Measurements from ENCODE around the gene LRCH2.
"Not testable (repeated sequence)": the region's sequence is repeated elsewhere in the genome, so short reads cannot be mapped to it uniquely, and the experiment has no call there.

LRCH2 gene

DNA sequence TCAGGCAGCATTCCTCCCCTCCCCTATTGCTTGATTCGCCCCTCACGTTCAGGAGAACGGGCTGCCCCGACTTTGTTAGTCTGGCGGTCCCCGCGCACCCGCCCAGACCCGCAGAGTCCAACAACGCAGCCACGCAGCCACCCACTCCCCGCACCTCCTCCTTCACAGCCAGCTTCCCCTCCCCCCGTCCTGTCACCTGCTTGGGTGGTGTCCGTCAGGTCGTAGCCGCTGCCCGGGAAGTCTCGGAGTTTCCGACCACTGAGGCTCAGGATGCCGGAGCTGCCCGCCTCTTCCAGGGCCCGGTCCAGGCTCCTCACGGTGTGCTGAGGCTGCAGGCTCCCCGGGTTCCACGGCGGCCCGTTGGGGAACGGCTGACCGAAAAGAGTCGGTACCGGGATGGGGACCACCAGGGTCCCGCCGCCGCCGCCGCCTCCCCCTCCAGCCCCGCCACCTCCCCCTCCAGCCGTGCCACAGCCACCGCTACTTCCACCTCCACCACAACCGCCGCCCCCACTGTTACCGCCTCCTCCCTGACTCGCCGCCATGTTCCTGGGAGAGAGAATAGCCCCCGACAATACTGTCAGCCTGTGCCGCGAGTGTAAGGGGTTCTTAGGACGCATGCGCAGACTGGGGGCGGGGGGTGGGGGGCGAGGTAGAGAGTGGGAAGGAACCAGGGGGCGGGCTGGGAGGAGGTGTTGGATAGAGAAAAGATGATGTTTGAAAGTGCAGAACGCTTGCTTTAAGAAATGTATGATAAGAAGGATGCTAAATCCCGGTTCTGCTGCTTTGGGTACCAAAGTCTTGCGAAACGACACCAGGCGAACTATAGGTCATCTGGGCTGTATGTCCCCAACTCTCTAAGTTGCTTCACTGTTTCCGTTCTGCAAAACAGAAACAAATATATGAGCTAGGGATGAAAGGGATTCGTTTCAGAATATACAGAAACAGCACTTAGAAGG is at the start of gene LRCH2:
Gene LRCH2 (minus strand): TSS at position 600 of the 959 bp plus-strand sequence. CDS start 55 bp downstream, at position 545.
- DNase-seq (ENCODE audit: low read depth in 1 of 2, low spot score in 1 of 2), result no peak

DNA sequence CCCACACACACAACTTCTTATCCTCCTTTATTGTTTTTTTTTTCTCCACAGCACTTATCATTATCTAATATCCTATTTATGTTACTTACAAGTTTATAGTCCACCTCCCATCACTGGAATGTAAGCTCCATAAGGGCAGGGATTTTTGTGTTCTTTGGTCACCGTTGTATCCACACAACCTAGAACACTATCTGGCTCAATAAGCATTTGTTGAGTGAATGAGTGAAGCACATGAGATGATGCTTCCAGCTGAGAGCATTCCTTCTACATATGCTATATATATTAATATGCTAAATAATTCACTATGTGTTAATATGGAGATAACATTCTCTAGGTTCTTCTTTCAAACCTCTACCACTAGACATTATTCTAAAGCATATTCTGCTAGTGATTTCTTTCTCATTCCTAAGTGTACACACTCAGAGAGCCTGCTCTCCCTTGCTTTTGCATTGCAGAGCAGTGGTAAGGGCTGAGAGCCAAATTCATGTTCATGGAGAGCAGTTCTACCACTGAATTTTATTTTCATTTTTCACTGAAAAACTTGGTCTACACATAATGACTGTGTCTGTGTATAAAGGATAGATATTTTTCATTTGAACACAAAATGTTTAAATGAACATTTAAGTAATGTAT is 35.3 kb upstream of the LRCH2 start:
- DNase-seq (ENCODE audit: low read depth in 1 of 2, low spot score in 1 of 2), result no peak

GRCh38 chrX:115268421-115268820 is 34.5 kb upstream of the LRCH2 start:
- no peak for DNase-seq (ENCODE audit: low read depth in 1 of 2, low spot score in 1 of 2)

DNA sequence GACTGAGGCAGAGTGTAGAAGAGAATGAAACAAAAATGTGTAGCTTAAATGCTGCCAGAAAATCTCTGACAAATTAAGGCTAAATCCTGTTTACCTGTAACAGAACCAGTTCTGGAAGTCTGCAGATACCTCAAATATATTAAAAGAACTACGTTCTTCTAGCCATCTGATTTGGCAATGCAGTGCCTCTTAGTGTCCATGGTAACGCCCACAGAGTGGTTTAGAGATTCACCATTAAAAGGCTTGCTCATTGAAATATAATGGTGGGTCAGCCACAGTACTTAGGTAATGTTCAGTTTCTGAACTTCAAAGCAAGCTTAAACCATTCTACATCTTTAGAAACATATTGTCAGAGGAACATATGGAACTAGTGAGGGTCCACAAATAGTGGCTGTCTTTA is 32.4 kb upstream of the LRCH2 start:
- no peak for DNase-seq (ENCODE audit: low read depth in 1 of 2, low spot score in 1 of 2)

GRCh38 chrX:115264009-115264408 is 30.1 kb upstream of the LRCH2 start:
- DNase-seq (ENCODE audit: low read depth in 1 of 2, low spot score in 1 of 2), result no peak

DNA sequence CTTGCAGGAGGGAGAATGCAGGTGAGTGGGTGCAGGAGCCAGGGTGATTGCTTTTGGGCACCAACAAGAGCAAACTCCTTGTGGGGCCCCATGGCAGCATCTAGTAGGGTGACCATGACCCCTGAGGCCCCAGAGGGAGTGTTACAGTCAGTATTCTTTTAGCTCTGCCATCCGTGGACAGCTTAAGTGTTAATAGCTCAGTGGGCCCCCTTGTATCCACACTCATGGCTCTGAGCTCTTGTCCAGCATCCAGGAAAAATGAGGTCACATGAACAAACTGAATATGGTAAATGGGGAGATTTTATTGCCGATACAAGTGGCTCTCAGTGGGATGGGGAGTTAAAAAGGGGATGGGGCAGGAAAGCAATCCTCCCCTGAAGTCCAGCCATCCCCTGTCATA is 27.3 kb upstream of the LRCH2 start:
- DNase-seq (ENCODE audit: low read depth in 1 of 2, low spot score in 1 of 2), result no peak

DNA sequence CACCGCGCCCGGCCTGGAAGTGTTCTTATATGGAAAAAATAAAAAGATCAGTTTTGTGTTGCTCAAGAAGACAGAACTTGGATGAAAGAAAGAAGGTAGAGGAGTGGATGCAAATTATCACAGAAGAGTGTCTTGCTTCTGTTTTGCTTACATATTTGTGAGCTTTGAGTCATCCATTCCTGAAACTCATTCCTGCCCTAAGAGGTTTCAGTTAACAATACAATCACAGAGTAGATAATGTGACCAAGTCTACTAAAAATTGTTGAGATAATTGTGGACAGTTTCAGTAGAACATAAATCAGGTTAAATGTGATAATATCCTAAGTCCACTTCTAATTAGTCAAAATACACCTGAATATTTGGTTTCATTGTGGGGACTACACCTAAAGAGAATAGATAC is 26.4 kb upstream of the LRCH2 start:
- DNase-seq (ENCODE audit: low read depth in 1 of 2, low spot score in 1 of 2), result no peak

GRCh38 chrX:115259238-115259875 is 25.5 kb upstream of the LRCH2 start:
- no peak for DNase-seq (ENCODE audit: low read depth in 1 of 2, low spot score in 1 of 2)

- DNase-seq (ENCODE audit: low read depth in 1 of 2, low spot score in 1 of 2), result no peak
Measured at GRCh38 chrX:115257711-115258110, 23.8 kb upstream of the LRCH2 start.

DNA sequence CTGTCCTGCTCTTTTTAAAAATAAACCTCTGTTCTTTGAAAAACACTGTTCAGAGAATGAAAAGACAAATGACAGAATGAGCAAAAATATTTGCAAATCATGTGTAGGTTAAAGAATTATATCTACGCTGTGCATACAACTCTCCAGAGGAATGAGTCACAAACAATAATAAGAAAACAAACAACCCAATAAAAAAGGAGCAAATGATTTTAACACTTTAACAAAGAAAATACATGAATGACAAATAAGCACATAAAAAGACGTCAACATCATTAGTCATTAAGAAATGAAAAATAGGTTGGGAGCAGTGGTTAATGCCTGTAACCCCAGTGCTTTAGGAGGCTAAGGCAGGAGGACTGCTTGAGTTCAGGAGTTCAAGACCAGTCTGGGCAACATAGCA is 21.1 kb upstream of the LRCH2 start:
- DNase-seq (ENCODE audit: low read depth in 1 of 2, low spot score in 1 of 2), result no peak

GRCh38 chrX:115251458-115252233 is 17.8 kb upstream of the LRCH2 start:
- no peak for DNase-seq (ENCODE audit: low read depth in 1 of 2, low spot score in 1 of 2)

DNA sequence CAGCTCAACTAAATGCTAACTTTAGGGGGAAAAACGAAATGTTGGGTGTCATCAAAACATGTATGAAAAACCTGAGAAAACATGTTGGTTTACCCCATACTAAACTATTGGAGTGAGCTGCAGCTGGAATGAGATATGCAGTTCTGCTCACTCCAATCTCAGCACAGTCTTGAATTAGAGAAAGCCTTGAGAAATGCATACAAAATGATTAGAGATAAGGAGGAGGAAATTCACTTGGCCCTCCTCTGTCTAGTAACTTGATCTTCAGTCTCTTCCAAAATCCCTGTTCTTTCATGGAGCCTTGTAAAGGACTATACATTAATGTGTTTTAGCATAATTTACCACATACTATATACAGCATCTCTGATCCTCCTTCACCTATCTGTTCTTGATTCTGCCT is 3.2 kb upstream of the LRCH2 start:
- DNase-seq (ENCODE audit: low read depth in 1 of 2, low spot score in 1 of 2), result no peak

GRCh38 chrX:115236560-115236959 is 2.7 kb upstream of the LRCH2 start:
- DNase-seq (ENCODE audit: low read depth in 1 of 2, low spot score in 1 of 2), result no peak

- DNase-seq (ENCODE audit: low read depth in 1 of 2, low spot score in 1 of 2), result no peak
Measured at GRCh38 chrX:115234461-115234860, 565 bp upstream of the LRCH2 start.

DNA sequence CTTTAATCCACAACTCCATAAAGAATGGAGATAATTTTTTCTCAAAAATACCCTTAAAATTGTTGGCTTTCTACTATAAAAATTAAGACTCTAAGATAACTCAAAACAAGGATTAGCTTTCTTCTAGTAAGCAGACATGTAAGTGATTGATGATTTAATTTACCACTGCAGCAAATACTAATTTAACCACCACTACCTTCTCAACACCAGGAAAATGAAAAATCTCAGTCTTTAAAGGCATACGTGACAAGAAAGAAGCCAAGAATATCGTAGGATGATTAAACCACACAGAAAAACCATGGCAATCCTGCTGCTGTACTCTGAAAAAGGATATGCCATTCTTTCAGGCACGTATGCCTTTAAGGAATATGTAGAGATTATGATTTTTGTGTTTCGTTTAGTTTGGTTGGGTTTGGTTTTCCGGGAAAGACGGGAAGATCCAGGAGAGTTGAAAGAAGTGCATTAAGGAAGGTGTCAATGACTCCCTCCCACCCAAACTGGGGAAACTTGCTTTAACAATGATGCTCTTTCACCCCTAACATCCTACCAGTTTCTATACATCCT is 881 bp downstream of the LRCH2 start:
- no peak for DNase-seq (ENCODE audit: low read depth in 1 of 2, low spot score in 1 of 2)

GRCh38 chrX:115229337-115230003 is 4.4 kb downstream of the LRCH2 start:
- no peak for DNase-seq (ENCODE audit: low read depth in 1 of 2, low spot score in 1 of 2)

DNA sequence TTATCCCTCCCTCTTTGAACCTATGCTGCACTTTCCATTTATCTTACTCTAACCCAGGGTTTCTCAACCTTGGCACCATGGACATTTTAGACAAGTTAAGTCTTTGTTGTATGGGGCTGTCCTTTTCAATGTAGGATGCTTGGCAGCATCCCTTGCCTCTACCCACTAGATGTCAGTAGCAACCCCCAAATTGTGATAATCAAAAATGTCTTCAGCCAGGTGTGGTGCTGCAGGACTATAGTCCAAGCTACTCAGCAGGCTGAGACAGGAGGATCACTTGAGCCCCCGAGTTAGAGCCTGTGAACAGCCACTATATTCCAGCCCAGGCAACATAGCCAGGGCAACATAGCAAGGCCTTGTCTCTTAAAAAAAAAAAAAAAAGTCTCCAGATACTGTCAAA is 7.0 kb downstream of the LRCH2 start:
- no peak for DNase-seq (ENCODE audit: low read depth in 1 of 2, low spot score in 1 of 2)

GRCh38 chrX:115217346-115217745 is 16.6 kb downstream of the LRCH2 start:
- DNase-seq (ENCODE audit: low read depth in 1 of 2, low spot score in 1 of 2), result not testable (repeated sequence)

- no peak for DNase-seq (ENCODE audit: low read depth in 1 of 2, low spot score in 1 of 2)
Measured at GRCh38 chrX:115214605-115215004, 19.3 kb downstream of the LRCH2 start.

- DNase-seq (ENCODE audit: low read depth in 1 of 2, low spot score in 1 of 2), result no peak
Measured at GRCh38 chrX:115214151-115214550, 19.7 kb downstream of the LRCH2 start.

Data from activated T-helper 1 cell treated with anti-CD3 and anti-CD28 coated beads, Interleukin-2, amount 50 U/mL, for 16 hours (primary cell).